Measurements from ENCODE around the gene OR4D2.

OR4D2 gene

DNA sequence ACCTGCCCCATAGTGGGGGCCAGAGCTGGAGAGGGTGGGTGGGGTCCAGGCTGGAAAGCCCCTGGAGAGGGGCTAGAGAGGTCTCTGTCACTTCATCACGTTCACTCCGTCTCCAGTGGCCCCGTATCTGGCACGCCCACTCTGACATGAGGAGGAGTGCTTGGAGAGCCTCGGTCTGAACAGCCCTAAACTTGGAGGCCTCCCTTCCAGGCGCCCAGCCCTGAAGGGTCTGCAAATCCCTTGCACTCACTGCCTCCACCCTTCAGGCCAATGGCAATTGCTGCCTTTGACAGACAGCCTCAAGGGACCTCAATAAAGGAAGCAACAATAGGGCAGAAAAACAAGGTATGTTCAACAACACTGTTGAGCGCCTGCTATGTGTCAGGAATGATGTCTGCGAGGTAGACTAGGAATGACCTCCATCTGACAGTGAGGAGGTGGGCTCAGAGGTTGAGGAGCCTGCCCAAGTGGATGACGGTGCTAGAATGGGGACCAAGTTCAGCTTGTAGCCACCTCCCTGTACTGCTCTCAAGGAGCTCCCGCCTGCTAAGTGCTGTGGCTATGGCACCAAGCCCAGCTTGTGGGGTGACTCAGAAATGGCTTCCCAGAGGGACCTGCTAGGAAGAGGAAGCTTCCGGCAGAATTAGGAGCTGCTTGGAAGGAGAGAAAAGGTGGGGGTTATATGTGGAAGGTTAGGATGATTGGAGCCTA, 22.8 kb downstream of the OR4D2 start:
- no peaks in the 10 kb centered on the region for H3K4me1 Mint-ChIP-seq
- H3K27me3 Mint-ChIP-seq: peaks cover 2% of the 10 kb centered on the region
- H3K36me3 Mint-ChIP-seq: no peaks in the 10 kb centered on the region
- no peak overlapping the region for H3K27ac Mint-ChIP-seq
- no peak overlapping the region for H3K4me3 Mint-ChIP-seq
- H3K9me3 Mint-ChIP-seq: no peaks in the 10 kb centered on the region

DNA sequence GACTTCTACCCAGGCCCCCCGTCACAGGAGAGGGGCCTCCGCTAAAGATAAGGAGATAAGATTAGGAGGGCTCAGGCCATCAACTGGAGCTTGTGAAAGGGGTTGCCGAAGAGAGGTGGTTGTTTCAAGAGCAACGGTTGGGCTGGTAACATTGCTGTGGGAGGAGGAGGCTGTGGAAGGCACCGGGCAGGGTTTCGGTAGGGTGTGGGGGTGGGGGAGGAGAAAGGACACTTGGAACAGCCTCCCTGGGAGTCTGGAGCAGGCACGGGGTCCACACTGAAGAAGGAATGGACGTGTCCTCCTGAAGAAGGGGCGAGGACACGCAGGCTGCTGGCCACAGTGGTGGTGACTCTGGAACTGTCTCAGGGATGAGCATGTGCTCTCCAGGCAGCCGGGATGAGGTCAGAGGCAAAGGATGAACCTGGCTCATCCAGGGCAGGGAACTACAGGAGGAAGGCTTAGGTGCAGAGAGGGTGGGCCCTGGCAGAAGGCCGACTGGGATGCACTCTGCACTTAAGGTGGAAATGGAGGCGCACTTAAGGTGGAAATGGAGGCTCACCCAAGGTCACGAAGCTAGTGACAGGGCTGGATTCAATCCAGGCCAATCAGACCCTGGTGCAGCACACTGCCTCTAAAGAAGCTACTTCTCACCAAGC, 24.6 kb downstream of the OR4D2 start:
- Mint-ChIP-seq H3K36me3 (no peaks in the 10 kb centered on the region), H3K4me1 (no peaks in the 10 kb centered on the region), H3K4me3 (no peak overlapping the region), H3K27ac (no peak overlapping the region), H3K9me3 (no peaks in the 10 kb centered on the region), H3K27me3 (peaks cover 2% of the 10 kb centered on the region)

DNA sequence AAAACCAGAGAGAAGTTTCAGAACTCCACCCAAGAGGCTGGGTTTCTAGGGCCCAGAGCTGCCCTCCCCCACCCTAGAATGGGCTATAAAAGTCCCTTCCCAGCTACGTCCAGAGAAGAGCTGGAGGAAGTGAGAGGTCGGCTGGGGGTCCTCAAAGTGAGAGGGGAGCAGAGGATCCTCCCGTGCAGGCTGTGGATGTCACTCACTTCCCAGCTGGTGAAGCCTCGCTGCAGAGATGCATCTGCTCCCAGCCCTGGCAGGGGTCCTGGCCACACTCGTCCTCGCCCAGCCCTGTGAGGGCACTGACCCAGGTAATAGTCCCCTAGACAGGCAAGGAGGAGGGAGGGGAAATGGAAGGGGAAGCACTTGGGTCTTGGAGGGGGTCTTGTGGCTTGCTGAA, 25.8 kb downstream of the OR4D2 start, which contains the start of gene EPX:
TSS of gene EPX (plus strand) at position 115 of the 400 bp plus-strand sequence. CDS start at position 236, 121 bp downstream.
- Mint-ChIP-seq H3K27me3 (peaks cover 2% of the 10 kb centered on the region), H3K9me3 (no peaks in the 10 kb centered on the region), H3K4me3 (no peak within 1 kb of the TSS), H3K27ac (no peak within 1 kb of the TSS), H3K4me1 (no peaks in the 10 kb centered on the region), H3K36me3 (no peaks in the 10 kb centered on the region)

DNA sequence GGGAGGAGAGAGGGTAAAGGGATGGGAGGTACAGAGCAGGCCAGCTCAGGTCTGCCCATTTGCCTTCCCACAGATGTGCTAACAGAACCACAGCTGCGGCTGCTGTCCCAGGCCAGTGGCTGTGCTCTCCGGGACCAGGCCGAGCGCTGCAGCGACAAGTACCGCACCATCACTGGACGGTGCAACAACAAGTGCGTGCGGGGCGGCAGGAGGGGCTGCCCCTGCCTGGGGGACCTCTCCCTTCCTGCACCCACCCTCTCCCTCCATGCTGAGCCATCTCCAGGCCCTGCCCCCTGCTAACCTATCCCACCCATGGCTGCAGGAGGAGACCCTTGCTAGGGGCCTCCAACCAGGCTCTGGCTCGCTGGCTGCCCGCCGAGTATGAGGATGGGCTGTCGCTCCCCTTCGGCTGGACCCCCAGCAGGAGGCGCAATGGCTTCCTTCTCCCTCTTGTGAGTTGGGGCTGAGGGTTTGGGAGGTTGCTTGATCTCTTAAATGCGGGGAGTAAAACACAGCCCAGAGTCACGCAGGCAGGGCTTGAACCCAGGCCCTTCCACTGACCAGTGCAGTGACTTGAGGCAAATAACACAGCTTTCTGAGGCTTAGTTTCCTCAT, 27.0 kb downstream of the OR4D2 start:
- Mint-ChIP-seq H3K36me3 (no peaks in the 10 kb centered on the region), H3K4me1 (no peaks in the 10 kb centered on the region), H3K27ac (no peak overlapping the region), H3K4me3 (no peak overlapping the region), H3K9me3 (no peaks in the 10 kb centered on the region), H3K27me3 (peaks cover 2% of the 10 kb centered on the region)

DNA sequence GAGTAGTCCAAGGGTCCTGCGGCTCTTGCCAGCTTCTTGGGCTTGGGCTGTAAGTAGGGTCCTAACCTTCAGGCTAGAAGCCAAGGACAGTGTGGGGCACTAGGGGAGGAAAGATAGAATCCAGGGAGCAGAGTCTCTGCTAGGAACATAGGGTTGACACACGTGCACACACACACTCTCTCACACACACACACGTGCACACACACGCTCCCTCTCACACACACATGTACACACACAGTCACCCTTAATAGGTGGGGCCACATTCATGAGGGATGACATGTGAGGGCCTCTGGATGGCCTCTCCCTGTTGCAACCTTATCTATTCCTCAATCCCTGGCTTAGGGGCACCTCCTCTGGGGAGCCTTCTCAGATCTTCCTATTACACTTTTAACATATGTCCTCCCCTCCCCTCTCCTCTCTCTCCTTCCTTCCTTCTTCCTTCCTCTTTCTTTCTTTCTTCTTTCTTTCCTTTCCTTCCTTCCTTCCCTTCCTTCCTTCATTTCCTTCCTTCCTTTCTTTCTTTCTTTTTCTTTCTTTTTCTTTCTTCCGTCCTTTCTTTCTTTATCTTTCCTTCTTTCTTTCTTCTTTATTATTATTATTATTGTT, 28.8 kb downstream of the OR4D2 start:
- Mint-ChIP-seq H3K27ac (no peak overlapping the region), H3K4me3 (no peak overlapping the region), H3K36me3 (no peaks in the 10 kb centered on the region), H3K27me3 (no peaks in the 10 kb centered on the region), H3K4me1 (peaks cover 4% of the 10 kb centered on the region), H3K9me3 (no peaks in the 10 kb centered on the region)

DNA sequence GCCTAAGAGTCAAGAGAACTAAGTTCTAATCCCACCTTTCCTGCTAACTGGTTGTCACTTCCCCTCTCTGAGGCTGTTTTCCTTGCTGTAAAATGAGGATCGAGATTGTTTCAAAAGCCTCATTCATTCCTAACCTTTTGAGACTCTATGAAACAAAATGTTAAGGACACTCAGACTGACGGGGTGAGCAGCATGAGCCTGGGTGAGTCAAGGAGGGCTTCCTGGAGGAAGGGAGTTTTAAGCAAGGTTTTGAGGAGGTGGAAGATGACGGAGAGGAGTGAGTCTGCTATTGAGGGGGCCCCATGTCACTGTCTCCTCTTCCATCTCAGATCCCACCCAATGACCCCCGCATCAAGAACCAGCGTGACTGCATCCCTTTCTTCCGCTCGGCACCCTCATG, 29.8 kb downstream of the OR4D2 start:
- H3K36me3 Mint-ChIP-seq: no peaks in the 10 kb centered on the region

DNA sequence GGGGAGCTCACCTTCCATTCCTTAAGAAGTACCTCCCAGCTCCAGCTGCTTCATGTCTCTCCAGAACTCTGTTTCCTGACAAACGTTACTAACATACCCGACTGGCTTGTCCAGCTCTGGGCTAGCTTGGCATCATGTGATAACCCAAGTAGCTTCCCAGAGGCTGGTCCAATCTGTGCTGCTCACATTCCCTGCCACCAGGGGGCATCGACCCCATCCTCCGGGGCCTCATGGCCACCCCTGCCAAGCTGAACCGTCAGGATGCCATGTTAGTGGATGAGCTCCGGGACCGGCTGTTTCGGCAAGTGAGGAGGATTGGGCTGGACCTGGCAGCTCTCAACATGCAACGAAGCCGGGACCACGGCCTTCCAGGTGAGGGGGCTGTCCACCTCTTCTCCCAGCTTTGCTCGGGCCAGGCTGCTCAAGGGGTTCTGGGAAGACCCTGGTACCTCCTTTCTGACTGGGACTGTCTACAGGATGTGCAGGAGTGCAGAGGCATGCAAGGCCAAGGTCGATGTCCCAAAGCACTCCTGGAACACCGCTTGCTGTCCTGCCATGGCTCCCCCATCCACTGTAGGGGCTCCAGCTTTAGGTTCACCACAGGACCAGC, 33.3 kb downstream of the OR4D2 start:
- Mint-ChIP-seq H3K4me3 (no peak overlapping the region), H3K36me3 (peaks cover under 1% of the 10 kb centered on the region), H3K27me3 (no peaks in the 10 kb centered on the region), H3K4me1 (peaks cover 4% of the 10 kb centered on the region), H3K27ac (peak overlapping the region; percentile 59), H3K9me3 (no peaks in the 10 kb centered on the region)

More for the DNA sequence above, 29.8 kb downstream of the OR4D2 start:
- H3K4me1 Mint-ChIP-seq: peaks cover 4% of the 10 kb centered on the region
- H3K4me3 Mint-ChIP-seq: no peak overlapping the region
- no peak overlapping the region for H3K27ac Mint-ChIP-seq
- H3K27me3 Mint-ChIP-seq: no peaks in the 10 kb centered on the region
- H3K9me3 Mint-ChIP-seq: no peaks in the 10 kb centered on the region

DNA sequence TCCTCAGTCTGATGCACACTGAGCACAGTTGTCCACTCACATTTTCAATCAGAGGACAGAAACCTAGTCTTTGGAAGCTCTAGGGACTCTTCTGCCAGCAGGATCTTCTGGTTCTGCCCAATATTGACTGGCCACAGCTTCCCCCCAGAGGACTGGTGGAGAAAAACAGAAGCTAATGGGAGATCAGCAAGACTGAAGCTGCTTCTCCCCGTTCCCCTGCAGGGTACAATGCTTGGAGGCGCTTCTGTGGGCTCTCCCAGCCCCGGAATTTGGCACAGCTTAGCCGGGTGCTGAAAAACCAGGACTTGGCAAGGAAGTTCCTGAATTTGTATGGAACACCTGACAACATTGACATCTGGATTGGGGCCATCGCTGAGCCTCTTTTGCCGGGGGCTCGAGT, 36.1 kb downstream of the OR4D2 start:
- Mint-ChIP-seq H3K36me3 (peaks cover 2% of the 10 kb centered on the region), H3K27me3 (no peaks in the 10 kb centered on the region), H3K27ac (no peak overlapping the region), H3K4me1 (peaks cover 4% of the 10 kb centered on the region), H3K4me3 (no peak overlapping the region), H3K9me3 (no peaks in the 10 kb centered on the region)

DNA sequence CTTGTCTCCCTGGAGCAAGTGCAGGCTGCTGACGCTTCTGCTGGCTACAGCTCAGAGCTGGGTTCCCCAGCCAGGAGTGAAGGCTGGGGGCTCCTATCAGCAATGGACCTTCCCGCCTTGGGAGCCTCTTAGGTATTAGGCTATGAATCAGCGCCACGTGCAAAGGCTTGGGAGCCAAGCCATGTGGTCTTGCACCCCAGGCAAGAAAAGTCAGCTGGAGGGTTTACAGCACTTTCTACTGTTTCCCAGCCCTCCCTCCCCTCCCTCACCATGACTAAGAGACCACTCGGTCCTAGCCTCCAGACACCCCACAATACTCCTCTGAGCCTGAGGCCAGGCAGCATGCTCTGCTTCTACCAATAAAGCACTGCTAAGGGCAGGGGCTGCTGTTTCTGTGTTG, 38.0 kb downstream of the OR4D2 start:
- Mint-ChIP-seq H3K4me1 (peaks cover 4% of the 10 kb centered on the region), H3K27ac (no peak overlapping the region), H3K27me3 (no peaks in the 10 kb centered on the region), H3K9me3 (no peaks in the 10 kb centered on the region), H3K4me3 (no peak overlapping the region), H3K36me3 (peaks cover 4% of the 10 kb centered on the region)

DNA sequence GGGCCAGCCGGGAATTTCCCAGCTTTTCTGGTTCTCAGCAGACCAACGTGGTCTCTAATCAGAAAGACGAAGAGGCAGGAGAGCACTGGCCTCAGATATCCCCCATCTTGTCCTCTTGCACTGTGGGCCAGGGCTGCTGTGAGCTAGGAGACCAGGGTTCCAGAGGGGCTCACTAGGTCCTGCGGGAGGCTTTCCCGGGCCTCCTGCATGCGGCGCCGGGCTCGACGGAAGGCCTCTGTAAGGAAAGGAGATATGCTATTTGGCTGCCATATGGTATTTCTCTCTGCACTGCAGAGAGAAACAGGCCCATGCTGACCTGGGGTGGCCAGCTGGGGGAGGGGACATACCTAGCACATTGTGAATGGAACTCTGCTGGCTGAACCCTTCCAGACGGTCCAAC, 39.2 kb downstream of the OR4D2 start:
- Mint-ChIP-seq H3K9me3 (no peaks in the 10 kb centered on the region), H3K27ac (no peak overlapping the region), H3K4me3 (no peak overlapping the region), H3K27me3 (no peaks in the 10 kb centered on the region), H3K4me1 (no peaks in the 10 kb centered on the region), H3K36me3 (peaks cover 8% of the 10 kb centered on the region)

DNA sequence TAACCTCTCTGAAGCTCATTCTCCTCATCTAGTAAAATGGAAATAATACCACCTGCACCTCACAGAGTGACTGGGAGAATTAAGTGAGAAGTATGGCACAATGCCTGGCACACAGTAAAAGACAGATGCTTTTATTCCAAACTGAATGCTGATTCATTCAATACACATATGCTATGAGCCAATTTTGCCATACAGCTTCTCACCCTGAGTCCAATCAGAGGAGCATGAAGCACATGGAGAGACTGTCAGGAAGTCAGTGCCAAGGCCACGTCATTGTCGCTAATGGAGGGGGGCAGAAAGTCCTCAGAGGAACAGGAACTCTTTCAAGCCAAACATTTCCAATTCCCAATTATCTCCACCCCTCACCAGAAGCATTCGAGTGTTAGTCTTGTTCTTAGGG, 40.7 kb downstream of the OR4D2 start:
- no peak overlapping the region for H3K4me3 Mint-ChIP-seq
- no peaks in the 10 kb centered on the region for H3K4me1 Mint-ChIP-seq
- H3K9me3 Mint-ChIP-seq: no peaks in the 10 kb centered on the region
- no peaks in the 10 kb centered on the region for H3K27me3 Mint-ChIP-seq
- H3K36me3 Mint-ChIP-seq: peaks cover 8% of the 10 kb centered on the region
- H3K27ac Mint-ChIP-seq: no peak overlapping the region

DNA sequence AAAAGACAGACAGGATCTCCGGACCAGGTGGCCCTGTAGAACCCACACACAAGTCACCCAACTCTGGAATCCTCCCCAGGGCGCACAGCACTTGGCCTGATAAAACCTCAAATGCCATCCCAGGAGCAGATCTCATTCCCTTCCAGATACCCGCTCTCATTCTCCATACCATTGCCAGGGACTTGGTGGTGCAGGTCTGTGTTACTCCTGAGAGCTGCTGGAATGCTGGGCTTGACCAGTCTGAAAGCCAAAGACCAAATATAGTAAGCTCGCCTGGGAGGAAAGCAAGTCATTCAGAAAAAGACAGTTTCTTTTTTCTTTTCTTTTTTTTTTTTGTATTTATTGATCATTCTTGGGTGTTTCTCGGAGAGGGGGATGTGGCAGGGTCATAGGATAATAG, 41.6 kb downstream of the OR4D2 start:
- Mint-ChIP-seq H3K4me3 (no peak overlapping the region), H3K36me3 (peaks cover 8% of the 10 kb centered on the region), H3K27ac (no peak overlapping the region), H3K27me3 (no peaks in the 10 kb centered on the region), H3K9me3 (no peaks in the 10 kb centered on the region), H3K4me1 (no peaks in the 10 kb centered on the region)

DNA sequence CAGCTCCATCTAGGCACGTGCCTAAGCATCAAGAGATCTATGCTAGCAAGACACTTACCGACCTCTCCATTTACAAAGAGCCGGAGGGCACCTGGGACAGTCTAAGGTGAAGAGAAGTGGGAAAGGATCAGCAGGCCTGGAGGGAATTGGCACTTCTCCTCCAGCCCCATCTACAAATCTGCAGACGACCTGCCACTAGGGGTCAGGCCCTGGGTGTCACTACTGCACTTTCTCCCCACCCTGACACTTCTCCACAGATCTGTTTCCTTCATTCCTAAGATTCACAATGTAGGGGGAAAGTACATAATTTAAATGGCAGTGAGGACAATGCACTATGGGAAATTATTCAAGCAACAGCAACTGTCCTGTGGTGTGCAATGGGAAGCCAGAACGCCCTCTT, 44.1 kb downstream of the OR4D2 start:
- H3K4me3 Mint-ChIP-seq: no peak overlapping the region

DNA sequence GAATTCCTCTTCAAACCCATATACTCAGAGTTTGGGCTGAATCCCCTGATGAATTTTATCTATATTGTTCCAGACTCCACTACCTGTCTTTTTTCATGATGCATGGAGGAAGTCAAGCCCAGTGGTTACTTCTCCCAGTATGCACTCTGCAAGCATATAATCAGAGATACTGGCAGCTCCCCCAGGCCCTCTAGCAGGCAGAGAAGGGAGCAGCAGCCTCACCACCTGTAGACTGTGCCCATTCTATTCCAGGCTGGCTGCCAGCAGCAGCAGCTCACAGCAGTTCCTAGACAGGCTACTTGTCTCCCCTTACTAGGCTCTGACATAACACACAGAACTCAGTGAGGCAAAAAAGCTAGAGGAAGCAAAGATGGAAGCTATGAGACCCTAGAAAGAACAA, 48.9 kb downstream of the OR4D2 start:
- Mint-ChIP-seq H3K27ac (no peak overlapping the region), H3K4me1 (peaks cover 21% of the 10 kb centered on the region), H3K36me3 (peaks cover 2% of the 10 kb centered on the region), H3K27me3 (no peaks in the 10 kb centered on the region), H3K9me3 (no peaks in the 10 kb centered on the region), H3K4me3 (no peak overlapping the region)

More for the DNA sequence above, 44.1 kb downstream of the OR4D2 start:
- H3K9me3 Mint-ChIP-seq: no peaks in the 10 kb centered on the region
- no peaks in the 10 kb centered on the region for H3K27me3 Mint-ChIP-seq
- no peaks in the 10 kb centered on the region for H3K4me1 Mint-ChIP-seq
- no peak overlapping the region for H3K27ac Mint-ChIP-seq
- peaks cover 8% of the 10 kb centered on the region for H3K36me3 Mint-ChIP-seq

DNA sequence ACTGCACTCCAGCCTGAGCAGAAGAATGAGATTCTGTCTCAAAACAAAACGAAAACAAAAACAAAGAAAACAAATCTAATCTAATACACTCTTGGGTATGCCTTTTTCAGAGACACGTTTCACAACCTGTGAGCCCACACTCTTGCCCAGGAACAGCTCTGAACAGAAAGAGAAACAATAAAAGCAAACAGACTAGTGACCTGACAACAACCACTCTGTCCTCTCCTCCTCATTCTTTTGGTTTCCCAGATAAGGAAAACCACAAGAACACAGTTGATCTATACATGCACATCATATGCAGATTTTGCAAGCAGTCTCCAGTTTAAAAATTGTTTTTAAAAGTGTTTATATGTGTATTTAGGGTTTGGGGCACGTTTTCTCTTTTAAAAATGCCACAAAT, 51.0 kb downstream of the OR4D2 start:
- peak overlapping the region; percentile 38 for H3K4me3 Mint-ChIP-seq
- no peak overlapping the region for H3K27ac Mint-ChIP-seq
- no peaks in the 10 kb centered on the region for H3K9me3 Mint-ChIP-seq
- peaks cover 27% of the 10 kb centered on the region for H3K4me1 Mint-ChIP-seq
- H3K36me3 Mint-ChIP-seq: peaks cover 2% of the 10 kb centered on the region
- H3K27me3 Mint-ChIP-seq: no peaks in the 10 kb centered on the region
